H1 (cell line): ENCODE measurements around the gene PAQR5. TPM values are rescaled to one million over a fixed set of nuclear protein-coding genes. Genes with fewer than 3 reads are reported as not detected.

ENCODE experiments used
- CTCF ChIA-PET: fragments of 300-600 bp; sonication (Branson Sonifier 250); formaldehyde crosslinking; loops from one replicate; lab custom pipeline; 2021; ENCODE audit not compliant: partially characterized antibody; lab: Charles Lee
- POLR2A ChIA-PET: fragments of 300-600 bp; sonication (Branson Sonifier 250); formaldehyde crosslinking; loops from one replicate; lab custom pipeline; 2021; ENCODE audit warnings: inconsistent platforms; ENCODE audit not compliant: partially characterized antibody; lab: Charles Lee
- DNase-seq, 2 experiments: peaks; one replicate each; pipeline versions ENCODE4 v3.0.0 to v3.0.0-alpha.2; 2010 to 2022; ENCODE audit warnings: low spot score in 2 of 2, low read depth in 1 of 2, mixed read lengths in 1 of 2
- FAIRE-seq: peaks from 2 replicates; lab custom pipeline; 2011; peaks lifted over from hg19 to GRCh38; lab: Jason Lieb, UNC
- H2AFZ ChIP-seq: 2 replicates; pipeline ENCODE4 v1.8.1; 2012; ENCODE audit warnings: low read length, inconsistent platforms
- H2AK5ac ChIP-seq: 2 replicates; pipeline ENCODE4 v1.6.1; 2013; ENCODE audit warnings: low read depth, low read length
- H2BK120ac ChIP-seq: replicated peaks from 2 replicates; pipeline ENCODE3; 2013; ENCODE audit warnings: low read depth, low read length, inconsistent platforms
- H2BK12ac ChIP-seq: 2 replicates; pipeline ENCODE4 v1.6.1; 2013; ENCODE audit warnings: low read depth, low read length
- H2BK15ac ChIP-seq: 2 replicates; pipeline ENCODE4 v1.6.1; 2013; ENCODE audit warnings: low read length
- H2BK20ac ChIP-seq: 2 replicates; pipeline ENCODE4 v1.6.1; 2013; ENCODE audit warnings: low read length
- H2BK5ac ChIP-seq: 2 replicates; pipeline ENCODE4 v1.6.1; 2013; ENCODE audit warnings: low read depth, low read length
- H3K14ac ChIP-seq: 2 replicates; pipeline ENCODE4 v1.6.1; 2013; ENCODE audit warnings: inconsistent platforms; ENCODE audit not compliant: insufficient read length
- H3K18ac ChIP-seq: 2 replicates; pipeline ENCODE4 v1.6.1; 2013; ENCODE audit warnings: low read length; ENCODE audit errors: extremely low read depth
- H3K23ac ChIP-seq: 2 replicates; pipeline ENCODE4 v1.6.1; 2013; ENCODE audit warnings: inconsistent platforms; ENCODE audit not compliant: insufficient read length
- H3K23me2 ChIP-seq: 2 replicates; pipeline ENCODE4 v1.6.1; 2013; ENCODE audit warnings: low read depth, low read length
- H3K27ac ChIP-seq: 2 replicates; pipeline ENCODE4 v1.6.1; 2011; ENCODE audit warnings: low read depth, low read length, inconsistent platforms
- H3K27me3 ChIP-seq, 4 experiments: replicated peaks in 1 of 4; 1 replicate in 1 of 4; 2 replicates in 3 of 4; pipeline versions ENCODE4 v1.6.1 to v1.8.1; 2011 to 2013; ENCODE audit warnings: low read length in 3 of 4, mild to moderate bottlenecking in 3 of 4, inconsistent platforms in 2 of 4, mixed read lengths in 2 of 4, moderate library complexity in 1 of 4; ENCODE audit not compliant: control insufficient read depth in 3 of 4, insufficient read depth in 3 of 4; ENCODE audit errors: extremely low read depth in 1 of 4
- H3K36me3 ChIP-seq, 4 experiments: 2 replicates each; pipeline versions ENCODE4 v1.6.1 to v1.8.1; 2011 to 2013; ENCODE audit warnings: mild to moderate bottlenecking in 4 of 4, low read length in 3 of 4, moderate library complexity in 2 of 4, control low read depth in 1 of 4, inconsistent platforms in 1 of 4; ENCODE audit not compliant: insufficient read depth in 4 of 4, control insufficient read depth in 2 of 4
- H3K4ac ChIP-seq: replicated peaks from 2 replicates; pipeline ENCODE3; 2013; ENCODE audit warnings: low read length, low read depth, mixed read lengths, inconsistent platforms; ENCODE audit not compliant: insufficient read length
- H3K4me1 ChIP-seq, 4 experiments: replicated peaks in 1 of 4; 1 replicate in 1 of 4; 2 replicates in 3 of 4; pipeline versions ENCODE4 v1.6.1 to v1.8.1; 2011 to 2013; ENCODE audit warnings: low read length in 3 of 4, inconsistent platforms in 2 of 4, mixed read lengths in 1 of 4; ENCODE audit not compliant: insufficient read depth in 4 of 4, control insufficient read depth in 3 of 4
- H3K4me2 ChIP-seq, 2 experiments: 2 replicates each; pipeline versions ENCODE4 v1.6.1 to v1.8.1; 2011 to 2013; ENCODE audit warnings: low read depth in 2 of 2, low read length in 2 of 2, control low read depth in 1 of 2, inconsistent platforms in 1 of 2, mild to moderate bottlenecking in 1 of 2; ENCODE audit not compliant: insufficient read depth in 1 of 2
- H3K4me3 ChIP-seq, 4 experiments: fragments of 200-600, 300-600 bp in 1 of 4; sonication (generic), shearing (Covaris generic), sonication (Bioruptor Twin) in 1 of 4; 2 replicates each; pipeline versions ENCODE4 v1.5.1 to v1.8.1; 2011 to 2016; ENCODE audit warnings: low read length in 4 of 4, low read depth in 3 of 4, control low read depth in 2 of 4, inconsistent platforms in 2 of 4, mild to moderate bottlenecking in 2 of 4, mixed read lengths in 1 of 4, moderate library complexity in 1 of 4; ENCODE audit not compliant: insufficient read depth in 2 of 4; ENCODE audit errors: extremely low read depth in 1 of 4
- H3K56ac ChIP-seq: replicated peaks from 2 replicates; pipeline ENCODE3; 2013; ENCODE audit warnings: low read depth, mild to moderate bottlenecking, mixed read lengths, low read length, inconsistent platforms; ENCODE audit not compliant: insufficient read length
- H3K79me1 ChIP-seq: 2 replicates; pipeline ENCODE4 v1.6.1; 2013; ENCODE audit warnings: low read depth, low read length, control low read depth
- H3K79me2 ChIP-seq, 2 experiments: 2 replicates each; pipeline versions ENCODE4 v1.6.1 to v1.8.1; 2012 to 2013; ENCODE audit warnings: low read length in 2 of 2, mild to moderate bottlenecking in 2 of 2, inconsistent platforms in 1 of 2; ENCODE audit not compliant: insufficient read depth in 2 of 2, control insufficient read depth in 1 of 2
- H3K9ac ChIP-seq, 4 experiments: replicated peaks in 1 of 4; 1 replicate in 1 of 4; 2 replicates in 3 of 4; pipeline versions ENCODE4 v1.6.1 to v1.8.1; 2011 to 2013; ENCODE audit warnings: low read depth in 3 of 4, low read length in 3 of 4, control low read depth in 2 of 4, mild to moderate bottlenecking in 2 of 4, moderate library complexity in 2 of 4, inconsistent platforms in 1 of 4; ENCODE audit errors: extremely low read depth in 1 of 4
- H3K9me3 ChIP-seq, 2 experiments: 2 replicates each; pipeline versions ENCODE4 v1.6.1 to v1.8.1; 2012 to 2013; ENCODE audit warnings: mild to moderate bottlenecking in 2 of 2, moderate library complexity in 2 of 2, control low read depth in 1 of 2, inconsistent platforms in 1 of 2, low read depth in 1 of 2, low read length in 1 of 2, mixed read lengths in 1 of 2; ENCODE audit not compliant: insufficient read depth in 2 of 2
- H4K20me1 ChIP-seq, 2 experiments: replicated peaks in 1 of 2; 2 replicates each; pipeline versions ENCODE3 to v1.8.1; 2011 to 2013; ENCODE audit warnings: inconsistent platforms in 2 of 2, low read length in 2 of 2, mild to moderate bottlenecking in 1 of 2; ENCODE audit not compliant: insufficient read depth in 2 of 2, control insufficient read depth in 1 of 2
- H4K5ac ChIP-seq: 2 replicates; pipeline ENCODE4 v1.6.1; 2013; ENCODE audit warnings: low read length, low read depth, mixed read lengths, inconsistent platforms; ENCODE audit not compliant: insufficient read length
- H4K8ac ChIP-seq: 2 replicates; pipeline ENCODE4 v1.8.0; 2013; ENCODE audit warnings: mild to moderate bottlenecking, moderate library complexity, low read length, inconsistent platforms; ENCODE audit not compliant: insufficient read depth; ENCODE audit errors: extremely low read depth
- H4K91ac ChIP-seq: replicated peaks from 2 replicates; pipeline ENCODE3; 2013; ENCODE audit warnings: low read length, mixed read lengths, inconsistent platforms; ENCODE audit not compliant: insufficient read length
- BCL11A ChIP-seq, 2 experiments: IDR thresholded peaks; one replicate each; pipeline ENCODE4 v1.6.1; 2011; ENCODE audit warnings: low read depth in 2 of 2, low read length in 2 of 2, mild to moderate bottlenecking in 2 of 2
- CTCF ChIP-seq, 3 experiments: IDR thresholded peaks; 1 replicate in 2 of 3; 2 replicates in 1 of 3; pipeline versions ENCODE4 v1.5.1 to v1.6.1; 2011; ENCODE audit warnings: low read length in 3 of 3, mild to moderate bottlenecking in 3 of 3, inconsistent platforms in 2 of 3, low read depth in 1 of 3, moderate library complexity in 1 of 3; ENCODE audit not compliant: insufficient read depth in 1 of 3; ENCODE audit errors: control extremely low read depth in 1 of 3
- RAD21 ChIP-seq, 2 experiments: IDR thresholded peaks in 1 of 2; conservative IDR thresholded peaks in 1 of 2; 2 replicates each; pipeline ENCODE4 v1.6.1; 2011; ENCODE audit warnings: low read depth in 2 of 2, low read length in 2 of 2, improper control_type of control experiment in 1 of 2, inconsistent platforms in 1 of 2, mild to moderate bottlenecking in 1 of 2, moderate library complexity in 1 of 2
- SP1 ChIP-seq: IDR thresholded peaks from 2 replicates; pipeline ENCODE4 v1.6.1; 2011; ENCODE audit warnings: low read depth, low read length
- TAF1 ChIP-seq: IDR thresholded peaks from 2 replicates; pipeline ENCODE4 v1.6.1; 2011; ENCODE audit warnings: mild to moderate bottlenecking, low read depth, low read length
- WGBS, 2 experiments: shearing (Covaris generic) in 1 of 2; methylation state at CpG; one replicate each; pipeline versions ENCODE4 v1.1.6 to v1.1.7; 2013 to 2015; ENCODE audit warnings: low lambda C conversion rate in 2 of 2, mixed read lengths in 2 of 2, inconsistent platforms in 1 of 2, low coverage in 1 of 2, missing lambda C conversion rate in 1 of 2; ENCODE audit not compliant: insufficient replicate concordance in 2 of 2, insufficient coverage in 1 of 2, insufficient read length in 1 of 2; ENCODE audit errors: extremely low coverage in 1 of 2, missing lambda C conversion rate in 1 of 2; 5-methylcytosine and 5-hydroxymethylcytosine counted together
- polyA plus RNA-seq, 7 experiments: library from polyadenylated mRNA; depleted of rRNA in 3 of 7; stranded (reverse) in 5 of 7; unstranded in 2 of 7; fragments of >200 nt in 5 of 7; fragments of 200-250 nt in 2 of 7; gene quantifications; 1 replicate in 5 of 7; 2 replicates in 1 of 7; 4 replicates in 1 of 7; pipeline versions ENCODE4 v1.2.1 to v1.2.3, GENCODE V29; 2011 to 2013; ENCODE audit warnings: missing spikeins in 2 of 7, mixed read lengths in 2 of 7
- total RNA-seq: library from RNA; stranded (reverse); fragmentation: NEBNext Ultra II Directional; extraction: Animal tissue kit (Norgen Biotek cat#: 25700); gene quantifications from 2 replicates; pipeline ENCODE4 v1.2.1, GENCODE V29; 2021

The PAQR5 gene
- total and polyA plus RNA-seq, 2 of the 8 experiments (the other 6 are each of a cell fraction or from before 2014, with no cell fraction given) = 8.7 to 18.1 TPM

- no peak overlapping the region for H4K5ac ChIP-seq
- 73% methylated on average over 9 of the region's 9 CpGs; no CpG with 5 or more reads in 1 of the 2 experiments for WGBS, 2 experiments
- no peak overlapping the region for H3K27ac ChIP-seq
- no peaks in the 10 kb centered on the region for H3K23me2 ChIP-seq
- no peak overlapping the region for H3K4me3 ChIP-seq
- TF ChIP-seq RAD21 (IDR thresholded peaks at IDR 0.05 in 1 of 2, conservative IDR thresholded peaks at IDR 0.05 in 1 of 2; ENCODE audit: low read depth in 2 of 2, low read length in 2 of 2) (peak; percentile 44 to 62), TAF1 (no peak), SP1 (no peak), CTCF (IDR thresholded peaks at IDR 0.05; ENCODE audit: control extremely low read depth in 1 of 3, insufficient read depth in 1 of 3, low read depth in 1 of 3, low read length in 3 of 3) (peak; percentile 59 to 76 (median 69)), BCL11A (IDR thresholded peaks at IDR 0.05; ENCODE audit: low read depth in 2 of 2, low read length in 2 of 2) (no peak)
- H3K79me1 ChIP-seq = no peaks in the 10 kb centered on the region
- ChIA-PET POLR2A (interaction anchor here (1.4 kb wide), 1 partner anchor 73 kb away, joined by 3 read pairs; the partner anchor contains the start of gene RPLP1), CTCF (interaction anchor here (0.6 to 3.4 kb wide), 13 partner anchors 9 to 349 kb away, joined by 3 to 43 read pairs (median 3); no protein-coding TSS in a partner anchor)
- H2BK120ac ChIP-seq = no peak overlapping the region
- H2BK15ac ChIP-seq = no peak overlapping the region
- H2BK12ac ChIP-seq = no peak overlapping the region
- H4K8ac ChIP-seq = no peak overlapping the region
- H2BK20ac ChIP-seq = no peak overlapping the region
- no peak overlapping the region for H4K91ac ChIP-seq
- no peak overlapping the region for H3K14ac ChIP-seq
- DNase-seq (peak in 1 of 2 experiments; percentile 55), FAIRE-seq (peak; percentile 85)
- no peak overlapping the region for H3K9ac ChIP-seq
- H2BK5ac ChIP-seq = no peak overlapping the region
- peaks cover 0 to 2% of the 10 kb centered on the region in 2 experiments; a peak in 1 of 4 replicates for H3K9me3 ChIP-seq
- H3K36me3 ChIP-seq = no peaks in the 10 kb centered on the region
- no peak overlapping the region for H3K18ac ChIP-seq
- H3K4me1 ChIP-seq = no peaks in the 10 kb centered on the region
- no peak overlapping the region for H3K23ac ChIP-seq
- H3K56ac ChIP-seq = no peak overlapping the region
- no peak overlapping the region for H2AK5ac ChIP-seq
- no peaks in the 10 kb centered on the region for H3K79me2 ChIP-seq
- H3K4me2 ChIP-seq = no peak overlapping the region
- no peak overlapping the region for H3K4ac ChIP-seq
- H2AFZ ChIP-seq = no peak overlapping the region
- H3K27me3 ChIP-seq = no peaks in the 10 kb centered on the region
- no peaks in the 10 kb centered on the region for H4K20me1 ChIP-seq
Observed at GRCh38 chr15:69380100-69380725, 81.5 kb downstream of the PAQR5 start.
